ENCODE results near the gene PYGL.

DNA sequence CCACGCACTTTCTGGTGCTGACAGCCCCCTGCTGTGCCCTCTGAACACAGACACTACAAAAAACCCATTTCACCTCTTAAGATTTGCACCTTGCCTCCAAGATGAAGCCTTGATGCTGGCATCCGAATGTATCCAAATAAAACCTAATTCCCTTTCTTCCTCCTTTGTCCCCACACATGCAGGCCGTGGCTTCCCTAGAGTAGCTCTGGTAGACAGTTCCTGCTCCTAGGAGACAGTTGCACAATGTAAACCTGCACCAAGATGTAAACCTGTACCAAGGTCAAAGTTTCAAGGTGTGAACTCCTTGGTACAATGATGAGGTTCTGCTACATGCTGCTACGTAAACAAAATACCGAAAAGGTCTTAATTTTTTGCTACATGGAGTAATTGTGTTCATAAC, 73.1 kb downstream of the PYGL start:
- TF ChIP-seq, protein P1, sequence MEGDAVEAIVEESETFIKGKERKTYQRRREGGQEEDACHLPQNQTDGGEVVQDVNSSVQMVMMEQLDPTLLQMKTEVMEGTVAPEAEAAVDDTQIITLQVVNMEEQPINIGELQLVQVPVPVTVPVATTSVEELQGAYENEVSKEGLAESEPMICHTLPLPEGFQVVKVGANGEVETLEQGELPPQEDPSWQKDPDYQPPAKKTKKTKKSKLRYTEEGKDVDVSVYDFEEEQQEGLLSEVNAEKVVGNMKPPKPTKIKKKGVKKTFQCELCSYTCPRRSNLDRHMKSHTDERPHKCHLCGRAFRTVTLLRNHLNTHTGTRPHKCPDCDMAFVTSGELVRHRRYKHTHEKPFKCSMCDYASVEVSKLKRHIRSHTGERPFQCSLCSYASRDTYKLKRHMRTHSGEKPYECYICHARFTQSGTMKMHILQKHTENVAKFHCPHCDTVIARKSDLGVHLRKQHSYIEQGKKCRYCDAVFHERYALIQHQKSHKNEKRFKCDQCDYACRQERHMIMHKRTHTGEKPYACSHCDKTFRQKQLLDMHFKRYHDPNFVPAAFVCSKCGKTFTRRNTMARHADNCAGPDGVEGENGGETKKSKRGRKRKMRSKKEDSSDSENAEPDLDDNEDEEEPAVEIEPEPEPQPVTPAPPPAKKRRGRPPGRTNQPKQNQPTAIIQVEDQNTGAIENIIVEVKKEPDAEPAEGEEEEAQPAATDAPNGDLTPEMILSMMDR (conservative IDR thresholded peaks at IDR 0.05; ENCODE audit: low read depth, low read length) = no peak
- no peak for TF ChIP-seq EZH2 (IDR thresholded peaks at IDR 0.05; ENCODE audit: low read length, unreplicated experiment)
